HUES48 (cell line): ENCODE measurements around the gene CACNA1S.

Experiments used
- H3K27ac ChIP-seq: one replicate; pipeline ENCODE4 v1.7.0; 2013; ENCODE audit warnings: low read depth, low read length, inconsistent platforms
- H3K27me3 ChIP-seq: 2 replicates; pipeline ENCODE4 v1.6.1; 2013; ENCODE audit warnings: mild to moderate bottlenecking, low read length; ENCODE audit not compliant: control insufficient read depth, insufficient read depth
- H3K36me3 ChIP-seq: 2 replicates; pipeline ENCODE4 v1.6.1; 2013; ENCODE audit warnings: low read length; ENCODE audit not compliant: control insufficient read depth, insufficient read depth
- H3K4me1 ChIP-seq: 2 replicates; pipeline ENCODE4 v1.6.1; 2013; ENCODE audit warnings: mild to moderate bottlenecking, low read length; ENCODE audit not compliant: control insufficient read depth, insufficient read depth
- H3K4me3 ChIP-seq: 2 replicates; pipeline ENCODE4 v1.5.1; 2013; ENCODE audit warnings: mild to moderate bottlenecking, low read depth, low read length
- H3K9ac ChIP-seq: 2 replicates; pipeline ENCODE4 v1.6.1; 2013; ENCODE audit warnings: mild to moderate bottlenecking, low read depth, low read length, moderate library complexity
- H3K9me3 ChIP-seq: 2 replicates; pipeline ENCODE4 v1.6.1; 2013; ENCODE audit warnings: low read length; ENCODE audit not compliant: control insufficient read depth, insufficient read depth

The CACNA1S gene

GRCh38 chr1:201104141-201104540 is 8.1 kb downstream of the CACNA1S start:
- H3K4me3 ChIP-seq, result no peak overlapping the region
- no peak overlapping the region for H3K27ac ChIP-seq
- no peaks in the 10 kb centered on the region for H3K36me3 ChIP-seq
- no peaks in the 10 kb centered on the region; the same call in 1 of the 2 replicates for H3K27me3 ChIP-seq
- peaks cover 10% of the 10 kb centered on the region; the same call in 1 of the 2 replicates for H3K4me1 ChIP-seq
- H3K9ac ChIP-seq, result no peak overlapping the region
- no peaks in the 10 kb centered on the region for H3K9me3 ChIP-seq

- Histone ChIP-seq H3K9ac (no peak overlapping the region), H3K27ac (no peak overlapping the region), H3K4me1 (peaks cover 10% of the 10 kb centered on the region; the same call in 1 of the 2 replicates), H3K9me3 (no peaks in the 10 kb centered on the region), H3K4me3 (no peak overlapping the region), H3K27me3 (no peaks in the 10 kb centered on the region; the same call in 1 of the 2 replicates), H3K36me3 (no peaks in the 10 kb centered on the region)
Observed at GRCh38 chr1:201103666-201104065, 8.6 kb downstream of the CACNA1S start.

GRCh38 chr1:201100169-201100930 is 11.9 kb downstream of the CACNA1S start:
- H3K9me3 ChIP-seq, result no peaks in the 10 kb centered on the region
- no peak overlapping the region for H3K4me3 ChIP-seq
- H3K4me1 ChIP-seq, result peaks cover 6% of the 10 kb centered on the region; the same call in 1 of the 2 replicates
- H3K27ac ChIP-seq, result no peak overlapping the region
- H3K27me3 ChIP-seq, result no peaks in the 10 kb centered on the region
- H3K9ac ChIP-seq, result no peak overlapping the region
- no peaks in the 10 kb centered on the region for H3K36me3 ChIP-seq

GRCh38 chr1:201098992-201099677 is 13.1 kb downstream of the CACNA1S start:
- Histone ChIP-seq H3K9ac (no peak overlapping the region), H3K27me3 (no peaks in the 10 kb centered on the region), H3K4me3 (no peak overlapping the region), H3K36me3 (no peaks in the 10 kb centered on the region), H3K9me3 (no peaks in the 10 kb centered on the region), H3K4me1 (peaks cover 2% of the 10 kb centered on the region; the same call in 1 of the 2 replicates), H3K27ac (no peak overlapping the region)

DNA sequence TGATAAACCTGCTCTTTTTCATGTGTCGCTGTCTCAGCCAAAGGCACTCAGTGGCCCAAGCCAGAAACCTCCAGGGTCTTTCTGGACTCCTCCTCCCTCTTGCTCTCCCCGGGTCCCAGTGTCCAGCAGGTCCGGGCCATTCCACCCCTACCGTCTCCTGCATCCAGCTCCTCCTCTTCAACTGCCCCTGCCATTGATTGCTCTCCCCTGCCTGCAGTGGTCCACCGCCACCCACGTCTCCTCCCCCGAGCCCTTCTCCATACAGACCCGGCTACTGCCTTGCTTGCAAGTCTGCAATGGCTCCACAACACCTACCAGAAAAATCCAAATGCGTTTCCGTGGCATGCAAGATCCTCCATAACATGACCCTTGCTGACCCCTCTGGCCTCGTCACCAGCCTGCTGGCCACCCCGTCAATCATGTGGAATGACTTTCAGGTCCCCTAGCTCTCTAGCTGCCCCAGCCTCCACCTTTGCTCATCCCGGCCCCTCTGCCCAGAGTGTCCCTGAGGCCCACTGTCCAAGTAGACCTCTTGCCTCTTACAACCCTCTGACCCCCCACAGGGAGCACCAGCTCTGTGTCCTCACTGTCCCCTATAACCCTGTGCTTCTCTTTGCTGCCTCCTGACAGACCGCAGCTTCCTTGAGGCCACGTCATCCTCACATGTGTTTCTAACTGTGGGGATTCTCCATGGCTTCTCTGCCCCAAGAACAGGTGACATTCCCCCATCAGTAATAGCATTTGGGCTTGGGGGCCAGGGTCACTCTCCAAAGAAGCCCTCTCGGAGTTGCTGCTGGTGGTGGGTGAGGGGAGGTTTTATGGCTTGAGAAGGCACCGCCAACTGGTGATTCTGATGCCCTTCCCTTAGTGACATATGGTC is 15.0 kb downstream of the CACNA1S start:
- no peaks in the 10 kb centered on the region for H3K36me3 ChIP-seq
- no peaks in the 10 kb centered on the region for H3K4me1 ChIP-seq
- H3K9me3 ChIP-seq, result no peaks in the 10 kb centered on the region
- H3K9ac ChIP-seq, result no peak overlapping the region
- no peak overlapping the region for H3K27ac ChIP-seq
- H3K4me3 ChIP-seq, result no peak overlapping the region
- no peaks in the 10 kb centered on the region for H3K27me3 ChIP-seq

DNA sequence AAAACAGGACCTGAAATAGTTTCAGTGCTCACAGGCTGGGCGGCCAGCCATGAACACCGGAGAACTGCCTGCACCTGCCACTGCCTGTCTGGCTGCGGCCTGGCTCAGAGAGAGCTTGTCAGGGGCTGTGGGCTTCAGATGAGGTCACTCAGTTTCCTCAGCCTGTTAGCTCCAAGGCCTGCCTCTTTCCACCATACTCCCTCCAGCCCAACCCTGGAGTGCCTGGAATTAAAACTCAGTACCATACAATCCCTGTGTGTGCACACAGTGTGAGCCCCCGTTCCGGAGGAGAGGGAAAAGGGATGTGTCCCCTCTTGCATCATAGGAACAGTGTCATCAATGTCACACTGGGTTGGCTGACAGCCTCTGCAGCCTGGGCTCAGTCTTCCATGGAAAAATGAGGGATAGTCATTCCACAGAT is 16.2 kb downstream of the CACNA1S start:
- Histone ChIP-seq H3K27ac (no peak overlapping the region), H3K4me3 (no peak overlapping the region), H3K4me1 (no peaks in the 10 kb centered on the region), H3K9me3 (no peaks in the 10 kb centered on the region), H3K9ac (no peak overlapping the region), H3K27me3 (no peaks in the 10 kb centered on the region), H3K36me3 (no peaks in the 10 kb centered on the region)

GRCh38 chr1:201095581-201095980 is 16.6 kb downstream of the CACNA1S start:
- no peak overlapping the region for H3K4me3 ChIP-seq
- no peaks in the 10 kb centered on the region for H3K27me3 ChIP-seq
- H3K9ac ChIP-seq, result no peak overlapping the region
- no peaks in the 10 kb centered on the region for H3K36me3 ChIP-seq
- no peak overlapping the region for H3K27ac ChIP-seq
- H3K4me1 ChIP-seq, result no peaks in the 10 kb centered on the region
- H3K9me3 ChIP-seq, result no peaks in the 10 kb centered on the region

GRCh38 chr1:201094832-201095231 is 17.4 kb downstream of the CACNA1S start:
- Histone ChIP-seq H3K4me3 (no peak overlapping the region), H3K27ac (no peak overlapping the region), H3K9me3 (no peaks in the 10 kb centered on the region), H3K27me3 (no peaks in the 10 kb centered on the region), H3K36me3 (no peaks in the 10 kb centered on the region), H3K9ac (no peak overlapping the region), H3K4me1 (no peaks in the 10 kb centered on the region)

GRCh38 chr1:201093962-201094361 is 18.3 kb downstream of the CACNA1S start:
- Histone ChIP-seq H3K4me3 (no peak overlapping the region), H3K27ac (no peak overlapping the region), H3K9ac (no peak overlapping the region), H3K36me3 (no peaks in the 10 kb centered on the region), H3K4me1 (no peaks in the 10 kb centered on the region), H3K9me3 (no peaks in the 10 kb centered on the region), H3K27me3 (no peaks in the 10 kb centered on the region)

DNA sequence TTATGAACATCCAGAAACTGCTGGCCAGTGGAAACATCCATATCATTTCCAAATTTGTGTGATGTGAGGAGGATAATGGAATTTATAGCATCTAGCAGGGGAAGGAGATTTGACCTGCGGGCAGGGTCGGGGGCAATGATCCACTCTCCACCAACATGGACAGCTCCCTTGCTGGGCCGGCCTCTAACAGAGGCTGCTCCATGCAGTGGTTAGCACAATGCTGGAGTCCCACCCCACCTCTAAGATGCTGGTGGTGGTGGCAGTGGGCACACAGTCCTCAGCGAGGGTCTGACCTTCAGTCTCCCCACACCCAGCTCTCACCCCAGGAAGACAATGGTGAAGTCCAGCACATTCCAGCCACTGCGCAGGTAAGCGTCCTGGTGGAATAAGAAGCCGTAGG is 18.7 kb downstream of the CACNA1S start:
- no peaks in the 10 kb centered on the region for H3K9me3 ChIP-seq
- no peaks in the 10 kb centered on the region for H3K36me3 ChIP-seq
- H3K4me3 ChIP-seq, result no peak overlapping the region
- H3K27me3 ChIP-seq, result no peaks in the 10 kb centered on the region
- H3K4me1 ChIP-seq, result no peaks in the 10 kb centered on the region
- no peak overlapping the region for H3K27ac ChIP-seq
- no peak overlapping the region for H3K9ac ChIP-seq
